NOMO-1 treated with dmso at 0.1 percent for 144 hours (cell line): ENCODE measurements around the gene COL27A1.

ENCODE experiments used
- DNase-seq: peaks from one replicate; lab custom pipeline; 2025; ENCODE audit not compliant: unreplicated experiment; lab: John Stamatoyannopoulos, UW

The COL27A1 gene

GRCh38 chr9:114155263-114155994 lies at the start of gene COL27A1:
TSS of gene COL27A1 (plus strand) at chr9:114155537. CDS start at chr9:114155951, 414 bp downstream.
- peak; percentile 54 for DNase-seq

- DNase-seq = no peak
These were observed 47.9 kb upstream of the COL27A1 start for GRCh38 chr9:114107286-114108001.

GRCh38 chr9:114108016-114108833 lies 47.1 kb upstream of the COL27A1 start:
- DNase-seq = peak; percentile 28

GRCh38 chr9:114109124-114109523 lies 46.2 kb upstream of the COL27A1 start:
- DNase-seq = no peak

- no peak for DNase-seq
These were observed 45.2 kb upstream of the COL27A1 start for GRCh38 chr9:114110180-114110579.

- no peak for DNase-seq
These were observed 43.0 kb upstream of the COL27A1 start for GRCh38 chr9:114112325-114112724.

GRCh38 chr9:114112778-114113584 lies 42.4 kb upstream of the COL27A1 start:
- DNase-seq = no peak

GRCh38 chr9:114114364-114114763 lies 41.0 kb upstream of the COL27A1 start:
- DNase-seq = no peak

- DNase-seq = no peak
These were observed 39.6 kb upstream of the COL27A1 start for GRCh38 chr9:114115654-114116125.

- no peak for DNase-seq
These were observed 39.1 kb upstream of the COL27A1 start for GRCh38 chr9:114116126-114116747.

- DNase-seq = no peak
These were observed 37.7 kb upstream of the COL27A1 start for GRCh38 chr9:114117614-114117995.

GRCh38 chr9:114117996-114118830 lies 37.1 kb upstream of the COL27A1 start:
- no peak for DNase-seq

GRCh38 chr9:114119242-114120191 lies 35.8 kb upstream of the COL27A1 start:
- no peak for DNase-seq

GRCh38 chr9:114120192-114121014 lies 34.9 kb upstream of the COL27A1 start:
- DNase-seq = no peak

GRCh38 chr9:114121227-114122135 lies 33.9 kb upstream of the COL27A1 start:
- DNase-seq = no peak
